ENCODE data around the gene ATP6AP2. TPM values are rescaled to one million over a fixed set of nuclear protein-coding genes. Genes with fewer than 3 reads are reported as not detected.
"Not testable (repeated sequence)": the region's sequence is repeated elsewhere in the genome, so short reads cannot be mapped to it uniquely, and the experiment has no call there.

ATP6AP2 gene
- total RNA-seq, 2 donors from 2014 or later = 36.8 to 56.7 TPM

DNA sequence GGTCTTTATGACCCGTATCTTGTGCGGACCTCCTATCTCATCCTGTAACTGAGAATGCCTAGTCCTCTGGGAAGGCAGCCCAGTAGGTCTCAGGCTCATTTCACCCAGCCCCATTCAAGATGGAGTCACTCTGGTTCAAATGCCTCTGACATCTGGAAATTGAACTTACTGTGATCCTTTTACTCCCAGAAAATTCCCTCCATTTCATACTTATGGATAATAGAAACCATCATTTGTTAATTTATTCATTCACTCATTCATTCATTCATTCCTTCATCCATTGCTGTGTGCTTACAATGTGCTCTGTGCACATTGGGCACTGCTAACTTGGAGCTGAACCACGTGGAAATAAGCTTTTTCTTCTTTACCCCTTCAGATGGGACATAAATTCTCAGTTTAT, 9.2 kb upstream of the ATP6AP2 start:
- DNase-seq (no peak), ATAC-seq (no peak)
- Histone ChIP-seq H3K36me3 (replicated peaks in 1 of 2; ENCODE audit: insufficient read depth in 1 of 2, low read depth in 2 of 2) (no peaks in the 10 kb centered on the region), H3K4me1 (no peaks in the 10 kb centered on the region), H3K4me3 (no peak overlapping the region), H3K9me3 (no peaks in the 10 kb centered on the region), H3K27ac (no peak overlapping the region), H3K27me3 (no peaks in the 10 kb centered on the region)
- TF ChIP-seq, protein P1, sequence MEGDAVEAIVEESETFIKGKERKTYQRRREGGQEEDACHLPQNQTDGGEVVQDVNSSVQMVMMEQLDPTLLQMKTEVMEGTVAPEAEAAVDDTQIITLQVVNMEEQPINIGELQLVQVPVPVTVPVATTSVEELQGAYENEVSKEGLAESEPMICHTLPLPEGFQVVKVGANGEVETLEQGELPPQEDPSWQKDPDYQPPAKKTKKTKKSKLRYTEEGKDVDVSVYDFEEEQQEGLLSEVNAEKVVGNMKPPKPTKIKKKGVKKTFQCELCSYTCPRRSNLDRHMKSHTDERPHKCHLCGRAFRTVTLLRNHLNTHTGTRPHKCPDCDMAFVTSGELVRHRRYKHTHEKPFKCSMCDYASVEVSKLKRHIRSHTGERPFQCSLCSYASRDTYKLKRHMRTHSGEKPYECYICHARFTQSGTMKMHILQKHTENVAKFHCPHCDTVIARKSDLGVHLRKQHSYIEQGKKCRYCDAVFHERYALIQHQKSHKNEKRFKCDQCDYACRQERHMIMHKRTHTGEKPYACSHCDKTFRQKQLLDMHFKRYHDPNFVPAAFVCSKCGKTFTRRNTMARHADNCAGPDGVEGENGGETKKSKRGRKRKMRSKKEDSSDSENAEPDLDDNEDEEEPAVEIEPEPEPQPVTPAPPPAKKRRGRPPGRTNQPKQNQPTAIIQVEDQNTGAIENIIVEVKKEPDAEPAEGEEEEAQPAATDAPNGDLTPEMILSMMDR (IDR thresholded peaks at IDR 0.05) = no peak
- no peak for TF ChIP-seq POLR2A (IDR thresholded peaks at IDR 0.05)
- WGBS, 2 donors = 48 to 57% methylated on average over 2 to 3 of the region's 3 CpGs
- intact Hi-C loops (cut with DNase I) = no loop called here

GRCh38 chrX:40573763-40574162, 7.0 kb upstream of the ATP6AP2 start:
- no peak for ATAC-seq
- intact Hi-C loops (cut with DNase I) = no loop called here

DNA sequence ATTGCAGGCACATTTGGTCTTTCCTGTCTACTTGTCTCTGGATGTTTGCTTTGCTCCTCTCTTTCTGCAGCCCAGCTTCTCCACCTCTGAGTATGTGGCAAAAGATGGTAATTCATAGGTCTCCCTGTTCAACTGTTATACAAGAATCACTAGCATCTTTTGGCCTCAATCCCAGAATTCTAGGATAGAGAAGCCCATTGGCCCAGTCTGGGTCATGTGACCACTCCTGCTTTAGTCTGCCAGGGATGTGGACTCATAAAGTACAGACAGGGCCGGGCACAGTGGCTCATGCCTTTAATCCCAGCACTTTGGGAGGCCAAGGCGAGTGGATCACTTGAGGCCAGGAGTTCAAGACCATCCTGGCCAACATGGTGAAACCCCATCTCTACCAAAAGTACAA, 5.4 kb upstream of the ATP6AP2 start:
- intact Hi-C loops (cut with DNase I); ATAC-seq; H3K4me1 ChIP-seq; H3K27me3 ChIP-seq; H3K36me3 ChIP-seq (replicated peaks in 1 of 2; ENCODE audit: insufficient read depth in 1 of 2, low read depth in 2 of 2); H3K27ac ChIP-seq; DNase-seq; H3K9me3 ChIP-seq; H3K4me3 ChIP-seq: not testable (repeated sequence)
- 67% methylated on average over 1 of the region's 2 CpGs; no CpG with 5 or more reads in 1 of the 2 donors for WGBS, 2 donors

More at GRCh38 chrX:40573763-40574162, 7.0 kb upstream of the ATP6AP2 start:
- Histone ChIP-seq H3K4me1 (no peaks in the 10 kb centered on the region), H3K27ac (no peak overlapping the region), H3K9me3 (no peaks in the 10 kb centered on the region), H3K4me3 (no peak overlapping the region), H3K27me3 (no peaks in the 10 kb centered on the region), H3K36me3 (replicated peaks in 1 of 2; ENCODE audit: insufficient read depth in 1 of 2, low read depth in 2 of 2) (no peaks in the 10 kb centered on the region)
- no peak for TF ChIP-seq POLR2A (IDR thresholded peaks at IDR 0.05)
- TF ChIP-seq, protein P1 (IDR thresholded peaks at IDR 0.05) = peak in 4 of 7 experiments; percentile 11 to 36 (median 27)
- DNase-seq = peak in 1 of 4 donors; percentile 14
- 37 to 40% methylated on average over 2 of the region's 2 CpGs for WGBS, 2 donors

- Histone ChIP-seq H3K36me3 (replicated peaks in 1 of 2; ENCODE audit: insufficient read depth in 1 of 2, low read depth in 2 of 2) (no peaks in the 10 kb centered on the region), H3K9me3 (no peaks in the 10 kb centered on the region), H3K4me3 (no peak overlapping the region), H3K4me1 (peaks cover 4% of the 10 kb centered on the region), H3K27ac (no peak overlapping the region), H3K27me3 (no peaks in the 10 kb centered on the region)
- no peak for ATAC-seq
- 76 to 83% methylated on average over 1 to 3 of the region's 3 CpGs for WGBS, 2 donors
- TF ChIP-seq, protein P1 (IDR thresholded peaks at IDR 0.05) = no peak
- TF ChIP-seq POLR2A (IDR thresholded peaks at IDR 0.05) = no peak
- no peak for DNase-seq
- intact Hi-C loops (cut with DNase I) = no loop called here
Measured at GRCh38 chrX:40576291-40576690, 4.5 kb upstream of the ATP6AP2 start.

DNA sequence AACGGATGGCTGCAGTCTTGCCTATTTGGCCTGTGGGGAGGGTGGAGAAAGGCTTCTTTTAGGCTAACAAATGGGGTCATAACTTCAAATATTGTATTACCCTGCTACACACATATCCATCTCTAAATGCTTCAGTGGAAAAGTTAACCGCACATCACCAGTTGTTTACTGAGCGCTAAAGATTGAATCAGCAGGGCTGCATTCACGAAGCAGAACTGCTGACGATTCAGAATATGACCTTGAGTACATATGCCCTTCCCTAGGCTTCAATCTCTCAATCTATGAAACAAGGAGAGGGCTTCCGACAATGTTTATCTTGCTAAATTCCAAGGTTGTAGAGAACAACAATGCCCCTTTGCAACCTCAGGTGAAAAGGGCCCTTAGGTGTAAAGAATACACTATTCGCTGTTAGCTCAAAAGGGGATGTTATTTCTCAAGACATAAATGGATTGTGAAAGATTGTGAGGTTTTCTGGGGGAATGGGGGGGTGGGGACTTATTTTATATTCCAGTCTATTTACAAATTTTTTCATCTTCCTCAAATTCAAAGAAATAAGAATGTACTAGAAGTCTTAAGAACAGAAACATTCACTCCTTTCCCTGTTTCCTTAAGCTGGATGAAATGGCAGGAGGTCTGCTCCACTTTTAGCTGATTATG, 2.6 kb upstream of the ATP6AP2 start:
- peak overlapping the region in 1 of 4 donors; percentile 41 for H3K27ac ChIP-seq
- H3K27me3 ChIP-seq = no peaks in the 10 kb centered on the region
- no peak for ATAC-seq
- TF ChIP-seq, protein P1 (IDR thresholded peaks at IDR 0.05) = no peak
- TF ChIP-seq POLR2A (IDR thresholded peaks at IDR 0.05) = no peak
- H3K9me3 ChIP-seq = no peaks in the 10 kb centered on the region
- no peaks in the 10 kb centered on the region for H3K36me3 ChIP-seq (replicated peaks in 1 of 2; ENCODE audit: insufficient read depth in 1 of 2, low read depth in 2 of 2)
- 38 to 39% methylated on average over 4 to 7 of the region's 7 CpGs for WGBS, 2 donors
- no peak overlapping the region for H3K4me3 ChIP-seq
- intact Hi-C loops (cut with DNase I) = no loop called here
- no peak for DNase-seq
- H3K4me1 ChIP-seq = peaks cover 12% of the 10 kb centered on the region
